MM.1S (cell line): ENCODE results near the gene LIAS.
"Not testable (repeated sequence)": the region's sequence is repeated elsewhere in the genome, so short reads cannot be mapped to it uniquely, and the experiment has no call there.

Experiments used
- CTCF ChIP-seq: fragments of 300-600 bp; sonication (generic); IDR thresholded peaks from 2 replicates; pipeline ENCODE4 v1.5.1; 2016; ENCODE audit warnings: antibody characterized with exemption, low read length, mixed read lengths
- EZH2 ChIP-seq: fragments of 300-600 bp; sonication (generic); optimal IDR thresholded peaks from 2 replicates; pipeline ENCODE3; 2017; ENCODE audit warnings: low read depth, mild to moderate bottlenecking, antibody characterized with exemption, low read length, mixed read lengths

- not testable (repeated sequence) for TF ChIP-seq CTCF, EZH2
Observed at GRCh38 chr4:39515669-39516401, 57.0 kb downstream of the LIAS start.
